GM19452 (cell line): Measurements from ENCODE around the gene RHOB.
"Not testable (repeated sequence)": the region's sequence is repeated elsewhere in the genome, so short reads cannot be mapped to it uniquely, and the experiment has no call there.

Source experiments
- ATAC-seq: cut with Tn5 transposase; IDR thresholded peaks from one replicate; pipeline ENCODE4 v1.9.1; 2021; ENCODE audit not compliant: unreplicated experiment

RHOB gene

DNA sequence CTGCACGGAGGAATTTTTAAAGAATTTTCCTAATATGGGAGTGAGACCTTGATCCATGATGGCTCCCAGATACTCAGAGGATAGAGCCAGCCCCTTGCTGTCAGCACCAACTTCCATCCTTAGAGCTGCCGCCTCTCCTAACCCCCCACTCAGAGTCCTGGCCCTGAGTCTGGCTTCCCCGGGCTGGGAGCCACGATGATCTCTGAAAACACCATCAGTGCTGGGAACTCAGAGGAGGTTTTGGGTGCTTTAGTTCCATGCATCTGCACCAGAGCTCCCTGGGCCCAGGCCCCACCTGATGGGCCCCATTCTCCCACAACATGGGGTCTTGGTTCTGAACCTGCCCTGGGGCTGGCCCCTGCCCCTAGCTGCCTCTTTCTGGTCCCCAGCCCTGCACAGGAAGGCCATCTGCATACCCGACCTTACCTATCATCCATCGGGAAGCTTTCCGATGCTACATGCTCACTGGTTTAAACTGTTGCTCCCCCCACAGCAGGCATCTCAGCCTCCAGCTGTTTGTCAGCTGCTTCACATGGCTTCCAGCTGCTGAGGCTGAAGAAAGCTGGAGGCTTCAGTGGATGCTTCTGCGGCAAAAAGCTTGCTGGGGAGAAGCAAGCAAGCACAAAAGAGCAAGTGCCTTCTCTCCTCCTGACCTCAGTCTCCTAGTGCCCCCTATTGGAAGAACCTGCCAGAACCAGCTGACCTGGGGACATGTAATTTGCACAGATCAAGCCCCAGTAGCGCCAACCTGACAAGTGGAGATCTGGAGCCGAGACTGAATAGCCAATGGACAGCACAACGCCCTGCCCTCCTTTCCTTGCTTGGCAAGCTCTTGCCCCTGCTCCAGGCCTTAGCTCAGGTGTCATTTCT lies 24.2 kb upstream of the RHOB start:
- no peak for ATAC-seq

DNA sequence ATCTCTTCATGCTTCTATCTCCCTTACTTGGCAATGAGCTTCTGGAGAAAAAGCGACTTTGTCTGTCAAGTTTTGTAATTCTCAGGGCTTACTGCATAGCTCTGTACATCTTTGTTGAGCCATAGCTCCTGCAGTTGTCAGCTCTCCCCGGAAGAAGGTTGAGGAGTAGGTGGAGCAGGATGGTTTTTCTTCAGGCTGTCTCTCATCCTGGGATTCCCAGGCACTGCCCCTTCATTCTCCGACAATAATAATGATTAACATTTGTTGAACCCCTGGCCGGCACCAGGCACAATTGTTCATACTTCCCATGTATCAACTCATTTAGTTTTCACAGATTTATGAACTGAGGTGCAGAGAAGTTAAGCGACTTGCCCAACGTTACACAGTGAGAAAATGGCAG lies 23.5 kb upstream of the RHOB start:
- no peak for ATAC-seq

DNA sequence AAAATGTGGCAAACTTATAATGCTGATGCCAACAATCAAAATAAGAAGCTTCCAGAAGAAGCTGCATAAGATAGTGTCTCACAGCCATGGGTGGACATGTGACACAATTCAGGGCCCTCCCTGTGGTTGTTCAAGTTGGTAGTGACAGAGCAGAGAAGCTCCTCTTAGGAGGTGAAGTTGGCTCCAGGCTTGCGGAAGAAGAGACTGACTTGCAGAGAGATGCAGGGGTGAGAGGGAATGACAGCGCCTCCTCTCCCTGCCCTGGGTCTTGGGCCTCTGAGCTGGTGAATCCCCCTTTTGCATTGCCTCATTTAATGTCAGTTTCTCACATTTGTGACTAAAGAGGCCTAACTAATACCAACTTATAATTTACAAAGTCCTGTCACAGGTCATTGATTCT lies 23.0 kb upstream of the RHOB start:
- ATAC-seq = no peak

DNA sequence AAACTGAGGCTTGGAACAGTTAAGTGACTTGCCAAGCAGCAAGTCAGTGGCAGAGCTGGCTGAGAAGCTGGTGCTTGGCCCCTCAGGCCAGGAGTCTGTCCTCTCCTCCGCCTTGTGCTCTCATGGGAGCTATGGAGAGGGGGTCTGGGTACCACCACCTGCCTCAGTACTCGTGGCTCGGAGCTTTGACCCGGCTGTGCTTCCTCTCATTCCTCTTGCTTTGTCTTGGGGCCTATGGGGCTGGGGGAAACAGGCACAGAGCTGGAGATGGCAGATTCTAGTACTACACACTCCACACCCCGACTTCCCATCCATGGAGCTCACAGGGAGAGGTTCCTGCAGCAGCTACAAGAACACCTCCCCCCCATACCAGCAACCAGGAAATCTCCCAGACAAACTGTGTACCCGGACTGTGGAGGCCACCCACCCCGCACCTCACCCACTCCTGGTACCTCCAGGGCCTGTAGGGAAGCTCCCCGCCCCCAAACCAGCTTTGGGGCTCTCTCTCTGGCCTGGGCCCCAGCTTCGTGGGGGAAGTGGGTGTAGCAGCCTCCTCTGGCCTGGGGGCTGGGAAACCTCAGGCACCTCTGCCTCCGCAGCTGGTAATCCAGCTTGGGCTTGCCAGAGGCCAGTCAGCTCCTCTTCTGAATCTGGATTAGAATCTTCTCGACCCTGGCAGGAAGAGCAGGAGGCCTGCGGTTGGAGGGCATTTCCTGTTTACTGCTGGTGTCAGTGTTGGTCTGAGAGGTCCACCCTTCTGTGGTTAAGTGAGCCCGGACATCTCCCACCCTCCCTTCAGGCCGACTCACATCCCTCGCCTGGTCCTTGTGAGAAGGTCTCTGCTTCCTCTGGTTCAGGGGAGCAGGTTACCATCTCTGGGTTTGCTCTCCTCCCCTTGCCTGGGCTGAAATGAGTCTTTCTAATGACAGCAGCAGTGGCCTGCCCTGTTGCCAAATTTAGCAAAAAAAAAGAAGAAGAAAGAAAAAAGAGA lies 22.3 kb upstream of the RHOB start:
- peak; percentile 78 for ATAC-seq

DNA sequence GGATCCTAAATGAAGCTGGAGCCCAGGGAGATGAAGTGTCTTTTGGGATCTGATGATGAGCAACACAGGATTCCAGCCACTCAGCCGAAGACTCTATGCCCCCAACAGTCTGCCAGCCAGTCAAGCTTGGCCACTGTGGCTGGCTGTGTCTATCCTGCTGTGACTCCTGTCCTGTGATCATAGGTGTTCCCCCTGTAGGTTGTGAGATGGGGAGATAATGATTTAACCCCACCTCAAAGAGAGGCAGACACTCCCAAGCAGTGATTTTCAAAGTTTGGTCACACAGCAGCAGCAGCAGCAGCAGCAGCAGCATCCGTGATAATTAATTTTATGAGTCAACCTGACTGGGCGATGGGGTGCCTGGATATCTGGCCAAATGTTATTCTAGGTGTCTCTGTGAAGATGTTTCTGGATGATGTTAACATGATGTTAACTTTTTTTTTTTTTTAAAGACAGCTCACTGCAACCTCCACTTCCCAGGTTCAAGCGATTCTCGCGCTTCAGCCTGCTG lies 21.4 kb upstream of the RHOB start:
- peak; percentile 31 for ATAC-seq

DNA sequence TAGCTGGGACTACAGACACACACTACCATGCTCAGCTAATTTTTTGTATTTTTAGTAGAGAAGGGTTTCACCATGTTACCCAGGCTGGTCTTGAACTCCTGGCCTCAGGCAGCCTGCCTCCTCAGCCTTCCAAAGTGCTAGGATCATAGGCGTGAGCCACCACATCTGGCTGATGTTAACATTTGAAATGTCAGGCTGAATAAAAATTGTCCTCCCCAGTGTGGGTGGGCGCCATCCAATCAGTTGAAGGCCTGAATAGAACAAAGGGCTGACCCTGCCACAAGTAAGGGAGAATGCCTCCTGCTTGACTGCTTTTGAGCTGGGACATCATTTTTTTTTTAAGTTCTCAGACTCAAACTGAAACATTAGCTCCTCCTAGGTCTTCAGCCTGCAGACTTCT lies 21.0 kb upstream of the RHOB start:
- no peak for ATAC-seq

DNA sequence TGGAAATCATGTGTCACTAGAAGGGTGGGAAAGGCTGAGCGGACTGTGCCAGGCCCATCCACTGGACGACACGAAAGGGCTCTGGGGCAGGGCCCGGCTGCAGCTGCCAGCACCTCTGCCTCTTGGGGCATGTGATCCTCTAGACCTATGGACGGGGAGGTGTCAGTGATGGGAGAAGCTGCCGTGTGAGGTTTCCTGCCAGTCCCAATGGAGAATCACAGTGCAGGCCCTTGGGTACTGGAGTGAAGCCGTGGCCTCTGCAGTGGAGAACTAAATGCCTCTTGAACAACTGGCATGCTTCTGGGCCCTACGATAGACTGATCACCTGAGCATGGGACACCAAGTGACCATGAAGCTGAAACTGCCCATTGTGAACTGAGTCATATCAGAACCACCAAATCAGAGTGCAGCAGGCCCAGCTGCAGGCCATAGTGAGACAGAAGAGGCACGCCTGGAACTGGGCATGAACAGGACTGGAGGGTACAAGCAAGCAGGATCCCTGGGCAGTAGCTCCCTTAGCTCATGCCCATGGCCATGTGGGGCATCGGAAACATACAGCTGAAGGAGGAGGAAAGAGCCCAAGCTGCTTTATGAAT lies 18.8 kb upstream of the RHOB start:
- ATAC-seq = no peak

DNA sequence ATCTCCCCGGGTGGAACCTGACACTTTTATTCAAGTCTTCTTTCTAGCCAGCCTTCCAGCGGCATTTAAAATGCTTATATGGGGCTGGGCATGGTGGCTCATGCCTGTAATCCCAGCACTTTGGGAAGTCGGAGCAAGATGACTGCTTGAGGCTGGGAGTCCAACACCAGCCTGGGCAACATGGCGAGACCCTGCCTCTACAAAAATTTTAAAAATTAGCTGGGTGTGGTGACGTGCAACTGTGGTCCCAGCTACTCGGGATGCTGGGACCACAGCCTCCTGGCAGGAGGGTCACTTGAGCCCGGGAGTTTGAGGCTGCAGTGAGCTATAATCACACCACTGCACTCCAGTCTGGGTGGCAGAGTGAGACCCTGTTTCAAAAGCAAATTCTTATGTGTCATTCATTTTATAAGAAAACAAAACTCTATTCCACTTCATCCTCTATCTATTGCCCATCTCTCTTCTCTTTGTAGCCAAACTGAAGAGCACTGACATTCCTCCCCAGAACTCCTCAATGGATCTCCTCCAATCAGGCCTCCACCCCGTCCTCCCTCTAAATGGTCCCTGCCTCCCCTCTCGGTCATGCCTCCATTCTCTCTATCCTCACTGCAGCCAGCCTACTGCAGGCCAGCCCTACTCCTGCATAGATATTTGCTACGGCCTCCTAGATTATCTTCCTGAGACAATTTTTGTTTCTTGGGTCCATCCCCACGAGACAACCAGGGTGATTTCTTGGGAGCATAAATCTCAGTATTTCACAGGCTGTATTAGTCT lies 18.0 kb upstream of the RHOB start:
- ATAC-seq = no peak

DNA sequence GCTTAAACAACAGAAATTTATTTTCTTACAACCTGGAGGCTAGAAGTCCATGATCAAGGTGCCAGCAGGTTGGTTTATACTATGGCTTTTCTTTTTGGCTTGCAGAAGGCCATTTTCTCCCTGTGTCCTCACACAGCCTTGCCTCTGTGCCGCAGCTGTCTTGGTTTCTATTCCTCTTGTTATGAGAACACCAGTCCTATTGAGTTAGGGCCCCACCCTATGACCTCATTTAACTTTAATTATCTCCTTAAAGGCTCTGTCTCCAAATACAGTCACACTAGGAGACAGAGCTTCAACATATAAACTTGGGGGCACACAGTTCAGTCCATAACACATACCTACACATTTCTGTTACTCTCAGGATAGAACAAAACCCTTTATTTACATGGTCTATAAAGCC lies 17.3 kb upstream of the RHOB start:
- peak; percentile 49 for ATAC-seq

DNA sequence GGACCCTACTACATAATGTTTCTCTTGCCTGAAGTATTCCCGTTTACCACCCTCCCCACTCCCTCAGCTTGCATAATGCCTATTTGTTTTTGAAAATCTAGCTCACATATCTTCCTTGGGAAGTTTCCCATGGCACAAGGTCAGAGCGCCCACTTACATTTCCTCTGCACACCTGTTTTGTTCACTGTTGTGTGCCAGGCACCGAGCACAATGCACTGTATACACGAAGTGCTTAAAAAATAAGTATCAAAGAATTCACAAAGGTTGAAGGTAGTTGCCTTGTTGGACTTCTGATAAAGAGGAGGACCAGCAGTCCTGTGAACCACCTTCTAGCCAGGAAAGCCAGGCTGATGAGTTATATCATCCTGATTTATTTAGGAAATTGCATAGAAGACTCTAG lies 16.8 kb upstream of the RHOB start:
- ATAC-seq = no peak

DNA sequence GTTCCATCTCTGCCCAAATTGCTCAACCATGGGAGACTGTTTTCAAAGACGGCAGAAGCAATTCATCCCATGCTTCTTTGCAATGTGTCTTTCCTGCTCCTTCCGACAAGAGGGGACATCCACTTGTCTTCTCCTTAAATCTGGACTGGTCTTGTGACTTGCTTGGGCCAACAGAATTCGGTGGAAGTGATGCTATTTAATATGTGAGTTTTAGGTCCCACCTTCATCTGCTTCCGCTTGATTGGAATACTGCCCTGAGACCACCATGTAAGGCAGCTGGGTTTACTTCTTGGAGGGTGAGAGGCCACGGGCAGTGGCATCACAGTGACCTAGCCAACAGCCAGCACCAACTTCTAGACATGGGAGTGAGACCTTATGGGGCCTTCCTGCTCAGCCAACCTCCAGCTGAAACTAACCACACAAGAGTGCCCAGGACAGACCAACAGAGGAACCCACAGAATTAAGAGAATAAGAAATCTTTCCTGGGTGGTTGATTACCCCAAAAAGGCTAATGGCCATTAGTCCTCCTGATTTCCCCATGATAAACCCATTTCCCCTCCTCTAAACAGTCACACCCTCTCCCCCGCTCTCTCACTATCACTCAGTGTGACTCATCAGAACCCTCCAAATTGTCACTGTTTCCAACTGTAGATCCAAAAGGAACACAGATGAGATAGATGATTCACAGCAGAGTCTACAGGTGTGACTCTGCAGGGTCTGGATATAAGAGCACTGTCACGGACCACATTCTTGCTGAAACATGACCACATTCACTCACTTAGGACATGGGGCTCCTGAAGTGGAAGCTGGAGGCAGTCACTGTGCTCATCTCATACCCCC lies 16.2 kb upstream of the RHOB start:
- ATAC-seq = peak; percentile 47

DNA sequence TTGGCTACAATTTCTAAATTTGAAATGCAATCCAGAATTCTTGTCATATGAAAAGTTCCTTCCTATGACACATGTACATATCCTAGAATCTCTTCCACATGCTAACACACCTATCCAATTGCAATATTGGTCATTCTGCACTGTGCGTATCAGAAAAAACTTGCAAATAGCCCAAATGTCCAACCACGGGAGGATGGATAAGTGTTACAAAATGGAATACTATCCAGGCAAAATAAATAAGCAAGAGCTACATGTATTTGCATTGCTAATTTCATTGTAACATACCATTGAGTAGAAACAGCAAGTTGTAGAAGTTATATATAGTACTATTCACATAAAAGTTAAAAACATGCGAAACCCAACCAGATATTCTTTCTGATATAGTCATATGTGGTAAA lies 15.6 kb upstream of the RHOB start:
- ATAC-seq = no peak

DNA sequence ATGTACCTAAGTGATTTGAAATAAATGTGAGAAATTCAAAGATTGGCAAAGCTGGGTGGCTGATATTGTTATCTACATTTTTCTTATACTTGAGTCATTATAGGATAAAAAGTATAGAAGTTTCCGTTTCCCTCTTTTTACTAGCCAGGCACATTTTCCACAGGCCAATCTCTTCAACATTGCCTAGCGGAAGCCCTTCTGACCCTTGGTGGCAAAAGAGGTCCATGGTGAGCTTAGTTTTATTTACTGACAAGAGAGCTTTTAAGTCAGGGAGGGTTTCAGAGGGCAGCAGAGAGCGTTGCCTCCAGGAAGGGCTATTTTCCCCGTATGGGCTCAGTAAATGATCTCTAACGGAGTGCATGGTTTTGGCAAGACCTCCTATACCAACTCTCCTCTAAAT lies 15.1 kb upstream of the RHOB start:
- no peak for ATAC-seq

DNA sequence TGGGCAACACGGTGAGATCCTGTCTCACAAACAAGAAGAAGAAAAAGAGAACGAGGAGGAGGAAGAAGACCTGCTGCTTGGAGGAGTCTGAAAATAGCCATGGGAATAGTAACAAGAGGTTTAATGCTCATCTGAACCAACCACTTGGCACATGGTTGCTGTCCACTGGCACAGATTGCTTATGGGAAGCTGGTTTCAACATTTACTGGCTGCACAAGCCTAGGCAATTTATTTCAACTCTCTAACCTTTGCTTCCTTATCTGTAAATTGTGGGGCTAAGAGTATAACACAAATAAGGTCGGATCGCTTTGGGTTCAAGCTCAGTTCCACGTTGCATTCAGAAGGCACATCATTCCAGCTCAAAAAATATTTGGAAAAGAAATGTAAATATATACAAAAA lies 14.2 kb upstream of the RHOB start:
- ATAC-seq = no peak

DNA sequence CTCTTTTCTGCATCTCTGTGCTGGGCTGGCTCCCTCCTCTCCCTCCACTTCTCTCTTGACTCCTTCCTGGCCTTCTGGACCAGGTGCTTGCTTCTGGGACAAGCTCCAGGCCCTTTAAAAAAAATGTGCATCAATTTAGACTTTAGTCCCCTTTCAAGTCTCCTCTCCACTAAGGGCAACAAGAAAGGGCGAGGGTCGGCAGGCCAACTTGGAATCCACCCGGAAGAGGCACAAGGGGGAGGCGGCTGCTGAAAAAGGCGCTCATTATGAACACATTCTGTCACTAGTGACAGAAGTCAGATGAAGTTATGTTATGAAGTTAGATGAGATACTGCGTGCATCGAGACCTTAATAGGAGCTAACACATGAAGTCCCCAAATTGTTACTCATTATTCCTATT lies 13.6 kb upstream of the RHOB start:
- no peak for ATAC-seq

DNA sequence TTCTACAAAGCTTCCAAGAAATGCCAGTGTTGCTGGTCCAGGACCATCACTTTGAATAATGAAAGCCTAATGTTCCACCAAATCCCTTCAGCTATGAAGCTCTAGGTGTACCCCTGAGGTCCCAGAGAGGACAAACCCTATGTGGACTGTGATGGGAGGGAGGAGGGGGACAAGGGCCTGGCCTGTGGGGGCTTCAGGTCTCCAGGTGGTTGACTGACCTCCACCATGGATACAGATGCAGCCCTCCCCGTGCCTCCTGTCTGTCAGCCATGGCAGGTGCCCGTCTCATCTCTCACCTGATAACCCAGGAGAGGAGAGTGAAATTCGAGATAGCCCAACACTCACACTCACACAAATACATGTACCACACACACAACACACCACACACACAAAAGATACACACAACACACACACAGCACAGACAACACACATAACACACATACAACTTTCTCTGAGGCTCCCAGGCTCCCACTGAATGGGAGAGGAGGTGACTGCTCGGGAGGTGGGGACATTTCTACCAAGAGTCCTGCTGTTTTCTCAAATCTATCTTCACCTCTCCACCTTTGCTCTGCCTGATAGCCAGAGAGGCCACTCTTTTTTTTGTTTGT lies 12.8 kb upstream of the RHOB start:
- ATAC-seq = no peak

DNA sequence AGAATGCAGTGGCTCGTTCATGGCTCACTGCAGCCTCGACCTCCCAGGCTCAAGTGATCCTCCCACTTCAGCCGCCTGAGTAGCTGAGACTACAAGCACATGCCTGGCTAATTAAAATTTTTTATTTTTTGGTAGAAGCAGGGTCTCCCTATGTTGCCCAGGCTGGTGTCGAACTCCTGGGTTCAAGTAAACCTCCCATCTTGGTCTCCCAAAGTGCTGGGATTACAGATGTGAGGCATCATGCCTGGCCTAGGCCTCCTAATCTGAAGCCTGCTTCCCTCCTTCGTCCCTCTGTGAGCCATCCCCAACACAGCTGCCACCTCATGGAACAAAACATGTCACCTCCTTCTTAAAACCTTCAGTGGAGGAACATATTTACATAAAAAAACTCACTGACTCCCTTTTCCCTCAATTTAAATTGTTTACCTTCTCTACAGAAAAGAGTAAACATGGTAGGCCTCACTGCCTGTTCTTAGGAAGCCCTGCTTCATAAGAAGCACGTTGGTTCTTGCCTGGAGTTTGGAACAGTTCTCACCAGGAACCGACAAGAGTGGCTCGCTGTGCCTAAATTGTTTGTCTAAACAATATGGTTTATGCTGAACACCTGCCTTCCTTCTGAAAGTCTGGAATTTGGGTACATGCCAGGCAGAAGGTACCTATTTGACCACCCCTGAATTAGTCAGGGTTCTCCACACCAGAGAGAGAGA lies 12.1 kb upstream of the RHOB start:
- ATAC-seq = no peak

DNA sequence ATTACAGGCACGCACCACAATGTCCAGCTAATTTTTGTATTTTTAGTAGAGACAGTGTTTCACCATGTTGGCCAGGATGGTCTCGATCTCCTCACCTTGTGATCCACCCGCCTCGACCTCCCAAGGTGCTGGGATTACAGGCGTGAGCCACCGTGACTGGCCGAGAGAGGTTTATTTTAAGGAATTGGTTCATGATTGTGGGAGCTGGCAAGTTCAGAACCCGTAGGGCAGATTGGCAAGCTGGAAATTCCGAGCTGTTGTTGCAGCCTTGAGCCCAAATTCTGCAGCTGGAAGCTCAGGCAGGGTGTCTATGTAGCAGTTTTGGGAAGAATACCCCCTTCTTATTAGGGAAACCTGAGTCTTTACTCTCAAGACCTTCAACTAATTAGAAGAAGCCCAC lies 11.4 kb upstream of the RHOB start:
- not testable (repeated sequence) for ATAC-seq
